Keratinocyte (primary cell): ENCODE measurements around the gene PVRIG. TPM values are rescaled to one million over a fixed set of nuclear protein-coding genes. Genes with fewer than 3 reads are reported as not detected.
"Not testable (repeated sequence)": the region's sequence is repeated elsewhere in the genome, so short reads cannot be mapped to it uniquely, and the experiment has no call there.

Experiments
- DNase-seq: peaks from one replicate; pipeline ENCODE4 v3.0.0-alpha.2; 2011; ENCODE audit warnings: low read depth, missing footprints, low spot score
- FAIRE-seq: peaks from 2 replicates; lab custom pipeline; 2011; peaks lifted over from hg19 to GRCh38; lab: Jason Lieb, UNC
- H2AFZ ChIP-seq: 2 replicates; pipeline ENCODE4 v1.6.0; 2012; ENCODE audit warnings: low read length, control low read depth, inconsistent platforms; ENCODE audit not compliant: control insufficient read depth
- H3K27ac ChIP-seq: 2 replicates; pipeline ENCODE4 v1.5.1; 2011; ENCODE audit warnings: low read length; ENCODE audit not compliant: control insufficient read depth, insufficient read depth
- H3K27me3 ChIP-seq: 3 replicates; pipeline ENCODE4 v1.6.0; 2011; ENCODE audit warnings: low read length; ENCODE audit not compliant: control insufficient read depth, insufficient read depth; ENCODE audit errors: extremely low read depth
- H3K36me3 ChIP-seq, 2 experiments: 2 replicates in 1 of 2; 3 replicates in 1 of 2; pipeline ENCODE4 v1.5.1; 2011; ENCODE audit warnings: low read length in 2 of 2, mild to moderate bottlenecking in 1 of 2; ENCODE audit not compliant: control insufficient read depth in 2 of 2, insufficient read depth in 2 of 2; ENCODE audit errors: extremely low read depth in 1 of 2
- H3K4me1 ChIP-seq: 3 replicates; pipeline ENCODE4 v1.5.1; 2011; ENCODE audit warnings: low read length; ENCODE audit not compliant: control insufficient read depth, insufficient read depth; ENCODE audit errors: extremely low read depth
- H3K4me2 ChIP-seq: 3 replicates; pipeline ENCODE4 v1.6.0; 2011; ENCODE audit warnings: low read depth, low read length; ENCODE audit not compliant: control insufficient read depth, insufficient read depth; ENCODE audit errors: extremely low read depth
- H3K4me3 ChIP-seq, 3 experiments: fragments of 200-600 bp in 1 of 3; sonication (generic) in 1 of 3; 2 replicates in 2 of 3; 3 replicates in 1 of 3; pipeline ENCODE4 v1.5.1; 2011 to 2016; ENCODE audit warnings: low read length in 3 of 3, mild to moderate bottlenecking in 3 of 3, control low read depth in 2 of 3, inconsistent platforms in 1 of 3, low read depth in 1 of 3, mixed read lengths in 1 of 3, mixed run types in 1 of 3, moderate library complexity in 1 of 3; ENCODE audit not compliant: control insufficient read depth in 2 of 3, insufficient read depth in 2 of 3; ENCODE audit errors: extremely low read depth in 1 of 3
- H3K79me2 ChIP-seq: 2 replicates; pipeline ENCODE4 v1.6.0; 2012; ENCODE audit warnings: low read length; ENCODE audit not compliant: control insufficient read depth, insufficient read depth
- H3K9ac ChIP-seq: 3 replicates; pipeline ENCODE4 v1.6.0; 2011; ENCODE audit warnings: low read length; ENCODE audit not compliant: control insufficient read depth, insufficient read depth; ENCODE audit errors: extremely low read depth
- H3K9me1 ChIP-seq: 3 replicates; pipeline ENCODE4 v1.6.0; 2011; ENCODE audit warnings: low read length; ENCODE audit not compliant: control insufficient read depth, insufficient read depth; ENCODE audit errors: extremely low read depth
- H3K9me3 ChIP-seq: 2 replicates; pipeline ENCODE4 v1.5.1; 2012; ENCODE audit warnings: low read depth, low read length; ENCODE audit not compliant: control insufficient read depth
- H4K20me1 ChIP-seq: 3 replicates; pipeline ENCODE4 v1.6.0; 2011; ENCODE audit warnings: low read length; ENCODE audit not compliant: control insufficient read depth, insufficient read depth; ENCODE audit errors: extremely low read depth
- CTCF ChIP-seq, 3 experiments: IDR thresholded peaks in 1 of 3; conservative IDR thresholded peaks in 1 of 3; optimal IDR thresholded peaks in 1 of 3; 2 replicates in 2 of 3; 3 replicates in 1 of 3; pipeline versions ENCODE3 to v1.5.1; 2011; ENCODE audit warnings: low read length in 3 of 3, mild to moderate bottlenecking in 3 of 3, moderate library complexity in 2 of 3, control low read depth in 1 of 3, inconsistent platforms in 1 of 3; ENCODE audit not compliant: insufficient read depth in 2 of 3; ENCODE audit errors: extremely low read depth in 1 of 3
- EZH2 ChIP-seq: IDR thresholded peaks from one replicate; pipeline ENCODE4 v1.6.1; 2012; ENCODE audit warnings: inconsistent platforms, mild to moderate bottlenecking, low read length, moderate library complexity
- dilution Hi-C: fragments of 300-500 bp; cut with MboI; formaldehyde crosslinking; loops from one replicate; pipeline ENCODE4 v1.7.0; 2020; ENCODE audit warnings: low sequenced_read_pairs; ENCODE audit not compliant: extremely low pct_ligation_motif_present
- polyA plus RNA-seq, 5 experiments: library from polyadenylated mRNA; depleted of rRNA in 3 of 5; stranded (reverse) in 3 of 5; stranded (forward) in 1 of 5; unstranded in 1 of 5; fragments of >200 nt; gene quantifications; 1 replicate in 1 of 5; 2 replicates in 3 of 5; 3 replicates in 1 of 5; pipeline versions ENCODE4 v1.2.1 to v1.2.3, GENCODE V29; 2011 to 2012; ENCODE audit warnings: missing spikeins in 2 of 5, low read depth in 1 of 5, low replicate concordance in 1 of 5

Gene PVRIG
- polyA plus RNA-seq, 1 donor (not counting 4 experiments of a cell fraction or from before 2014, with no cell fraction given): 0.41 TPM

- Histone ChIP-seq H3K9ac (no peak overlapping the region), H3K36me3 (no peaks in the 10 kb centered on the region), H3K27me3 (no peaks in the 10 kb centered on the region), H3K9me1 (no peaks in the 10 kb centered on the region), H3K4me2 (no peak overlapping the region), H4K20me1 (no peaks in the 10 kb centered on the region), H3K79me2 (no peaks in the 10 kb centered on the region), H3K9me3 (no peaks in the 10 kb centered on the region), H3K4me3 (no peak overlapping the region), H3K27ac (no peak overlapping the region), H2AFZ (no peak overlapping the region), H3K4me1 (no peaks in the 10 kb centered on the region)
- FAIRE-seq (no peak), DNase-seq (no peak)
- TF ChIP-seq EZH2 (no peak), CTCF (optimal IDR thresholded peaks at IDR 0.05 in 1 of 3, IDR thresholded peaks at IDR 0.05 in 1 of 3, conservative IDR thresholded peaks at IDR 0.05 in 1 of 3; ENCODE audit: extremely low read depth in 1 of 3, insufficient read depth in 2 of 3, low read length in 3 of 3) (no peak)
- dilution Hi-C loops: no loop called here
These were observed 2.2 kb downstream of the PVRIG start for GRCh38 chr7:100221767-100222444.

- Histone ChIP-seq H3K27me3 (no peaks in the 10 kb centered on the region), H3K9ac (no peak overlapping the region), H4K20me1 (no peaks in the 10 kb centered on the region), H3K4me3 (no peak overlapping the region), H3K9me3 (no peaks in the 10 kb centered on the region), H3K79me2 (no peaks in the 10 kb centered on the region), H3K4me2 (no peak overlapping the region), H3K4me1 (no peaks in the 10 kb centered on the region), H3K9me1 (no peaks in the 10 kb centered on the region), H2AFZ (no peak overlapping the region), H3K36me3 (no peaks in the 10 kb centered on the region), H3K27ac (no peak overlapping the region)
- dilution Hi-C loops: no loop called here
- FAIRE-seq (no peak), DNase-seq (no peak)
- TF ChIP-seq CTCF (optimal IDR thresholded peaks at IDR 0.05 in 1 of 3, IDR thresholded peaks at IDR 0.05 in 1 of 3, conservative IDR thresholded peaks at IDR 0.05 in 1 of 3; ENCODE audit: extremely low read depth in 1 of 3, insufficient read depth in 2 of 3, low read length in 3 of 3) (no peak), EZH2 (no peak)
These were observed 2.8 kb downstream of the PVRIG start for GRCh38 chr7:100222445-100223132.

GRCh38 chr7:100223376-100223927, 3.7 kb downstream of the PVRIG start:
- H2AFZ ChIP-seq, H3K27me3 ChIP-seq, H3K4me2 ChIP-seq, H4K20me1 ChIP-seq, H3K9ac ChIP-seq, H3K9me3 ChIP-seq, FAIRE-seq, H3K27ac ChIP-seq, H3K79me2 ChIP-seq, H3K4me3 ChIP-seq, dilution Hi-C loops, H3K36me3 ChIP-seq, H3K9me1 ChIP-seq, H3K4me1 ChIP-seq, DNase-seq: not testable (repeated sequence)
